Lower lobe of right lung (tissue), 2 donors: Measurements from ENCODE around the gene FN1. TPM values are rescaled to one million over a fixed set of nuclear protein-coding genes. Genes with fewer than 3 reads are reported as not detected.
"Not testable (repeated sequence)": the region's sequence is repeated elsewhere in the genome, so short reads cannot be mapped to it uniquely, and the experiment has no call there.

Source experiments
- ATAC-seq, 2 donors: fragments of 200-7000 bp; cut with Tn5 transposase; one replicate each; pipeline ENCODE4 v1.9.1; 2020 to 2022; ENCODE audit warnings: mild to moderate bottlenecking in 2 of 2, moderate library complexity in 2 of 2
- DNase-seq: peaks from one replicate; pipeline ENCODE4 v3.0.0-alpha.2; 2020
- H3K27ac ChIP-seq: fragments of 200-600 bp; one replicate; pipeline ENCODE4 v1.8.0; 2022
- H3K27me3 ChIP-seq: fragments of 200-600 bp; one replicate; pipeline ENCODE4 v1.8.0; 2022; ENCODE audit warnings: low read depth
- H3K36me3 ChIP-seq: fragments of 200-600 bp; one replicate; pipeline ENCODE4 v1.8.0; 2022; ENCODE audit warnings: mild to moderate bottlenecking
- H3K4me1 ChIP-seq: fragments of 200-600 bp; one replicate; pipeline ENCODE4 v1.8.0; 2022
- H3K4me3 ChIP-seq: fragments of 200-600 bp; one replicate; pipeline ENCODE4 v1.8.0; 2022; ENCODE audit warnings: mild to moderate bottlenecking
- H3K9me3 ChIP-seq: fragments of 200-600 bp; one replicate; pipeline ENCODE4 v1.8.0; 2022
- intact Hi-C: fragments of 100-400 bp; cut with DNase I; formaldehyde crosslinking; loops from one replicate; pipeline ENCODE4 v1.11.0; 2022
- total RNA-seq: library from RNA; stranded (reverse); fragmentation: NEBNext Ultra II Directional; extraction: Animal tissue kit (Norgen Biotek cat#: 25700); gene quantifications from one replicate; pipeline ENCODE4 v1.2.1, GENCODE V29; 2021
- TF ChIP-seq, protein P1 (sequence below): fragments of 200-600 bp; IDR thresholded peaks from one replicate; pipeline ENCODE4 v1.8.0; 2022; ENCODE audit warnings: antibody characterized with exemption, mild to moderate bottlenecking
- donor health status: DM: no; HTN: yes; CAD: no; lungs with severe emphysema.

Gene FN1
- total RNA-seq, 1 donor from 2014 or later: 1,248 TPM

DNA sequence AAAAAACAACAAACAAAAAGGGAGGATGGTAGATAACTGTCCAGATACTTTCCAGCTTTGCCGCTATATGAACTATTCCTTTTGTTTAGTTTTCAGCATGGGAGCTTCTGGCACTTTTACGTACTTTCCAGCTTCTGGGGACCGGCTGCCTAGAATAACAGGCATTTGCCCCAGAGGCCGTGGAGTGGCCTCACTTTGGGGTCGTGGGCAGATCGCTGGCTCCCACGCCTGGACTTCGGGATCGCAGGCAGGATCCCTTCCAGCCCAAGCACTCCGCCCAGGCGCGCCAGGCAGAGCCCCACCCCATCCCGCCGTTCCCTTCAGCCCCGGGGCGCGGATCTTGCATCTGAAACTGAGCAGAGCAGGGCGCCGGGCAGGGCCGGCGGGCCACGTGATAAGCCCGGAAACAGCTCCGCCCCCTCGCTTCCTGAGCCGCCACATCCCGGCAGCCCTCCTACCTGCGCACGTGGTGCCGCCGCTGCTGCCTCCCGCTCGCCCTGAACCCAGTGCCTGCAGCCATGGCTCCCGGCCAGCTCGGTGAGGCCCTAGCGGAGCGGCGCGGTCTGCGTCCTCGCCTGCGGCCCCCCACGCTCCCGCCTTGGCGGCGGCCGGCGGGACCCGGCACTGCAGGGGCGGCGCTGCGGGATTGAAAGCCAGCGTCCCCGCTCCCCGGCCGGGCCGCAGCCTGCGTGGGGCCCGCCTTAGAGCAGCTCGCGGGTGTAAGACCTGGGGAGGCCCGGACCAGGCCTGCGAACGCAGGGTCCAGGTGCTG, 124.1 kb downstream of the FN1 start, which contains the start of gene ATIC:
Gene ATIC, plus strand, starts transcription at position 435 of the 772 bp plus-strand sequence. Its CDS starts 84 bp downstream, at position 519.
- peak; percentile 97 for DNase-seq
- Histone ChIP-seq H3K36me3 (peaks cover 5% of the 10 kb centered on the region), H3K4me3 (peak within 1 kb of the TSS; percentile 73), H3K4me1 (peaks cover 7% of the 10 kb centered on the region), H3K27ac (peak within 1 kb of the TSS; percentile 85), H3K27me3 (no peaks in the 10 kb centered on the region), H3K9me3 (no peaks in the 10 kb centered on the region)
- intact Hi-C loops: no loop called here
- TF ChIP-seq, protein P1, sequence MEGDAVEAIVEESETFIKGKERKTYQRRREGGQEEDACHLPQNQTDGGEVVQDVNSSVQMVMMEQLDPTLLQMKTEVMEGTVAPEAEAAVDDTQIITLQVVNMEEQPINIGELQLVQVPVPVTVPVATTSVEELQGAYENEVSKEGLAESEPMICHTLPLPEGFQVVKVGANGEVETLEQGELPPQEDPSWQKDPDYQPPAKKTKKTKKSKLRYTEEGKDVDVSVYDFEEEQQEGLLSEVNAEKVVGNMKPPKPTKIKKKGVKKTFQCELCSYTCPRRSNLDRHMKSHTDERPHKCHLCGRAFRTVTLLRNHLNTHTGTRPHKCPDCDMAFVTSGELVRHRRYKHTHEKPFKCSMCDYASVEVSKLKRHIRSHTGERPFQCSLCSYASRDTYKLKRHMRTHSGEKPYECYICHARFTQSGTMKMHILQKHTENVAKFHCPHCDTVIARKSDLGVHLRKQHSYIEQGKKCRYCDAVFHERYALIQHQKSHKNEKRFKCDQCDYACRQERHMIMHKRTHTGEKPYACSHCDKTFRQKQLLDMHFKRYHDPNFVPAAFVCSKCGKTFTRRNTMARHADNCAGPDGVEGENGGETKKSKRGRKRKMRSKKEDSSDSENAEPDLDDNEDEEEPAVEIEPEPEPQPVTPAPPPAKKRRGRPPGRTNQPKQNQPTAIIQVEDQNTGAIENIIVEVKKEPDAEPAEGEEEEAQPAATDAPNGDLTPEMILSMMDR: no peak
- ATAC-seq: peak; percentile 99

DNA sequence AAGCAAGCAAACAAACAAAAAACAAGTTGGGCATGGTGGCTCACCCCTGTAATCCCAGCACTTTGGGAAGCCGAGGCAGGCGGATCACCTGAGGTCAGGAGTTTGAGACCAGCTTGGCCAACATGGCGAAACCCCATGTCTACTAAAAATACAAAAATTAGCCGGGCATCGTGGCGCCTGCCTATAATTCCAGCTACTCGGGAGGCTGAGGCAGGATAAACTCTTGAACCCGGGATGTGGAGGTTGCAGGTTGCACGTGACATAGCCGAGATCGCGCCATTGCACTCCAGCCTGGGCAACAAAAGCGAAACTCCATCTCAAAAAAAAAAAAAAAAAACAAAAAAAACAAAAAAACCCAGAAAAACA, 124.6 kb downstream of the FN1 start:
- H3K27ac ChIP-seq: peak overlapping the region; percentile 85
- DNase-seq, intact Hi-C loops, H3K36me3 ChIP-seq, H3K27me3 ChIP-seq, H3K9me3 ChIP-seq, H3K4me1 ChIP-seq: not testable (repeated sequence)
- peak; percentile 3 to 5 for ATAC-seq
- peak overlapping the region; percentile 73 for H3K4me3 ChIP-seq

Other genes starting within 250 kb of the FN1 start
- gene ATIC, start 124.0 kb downstream of the FN1 start, total RNA-seq: 65.5 TPM